ENCODE results near the gene FOSL1. TPM values are rescaled to one million over a fixed set of nuclear protein-coding genes. Genes with fewer than 3 reads are reported as not detected.
"Not testable (repeated sequence)": the region's sequence is repeated elsewhere in the genome, so short reads cannot be mapped to it uniquely, and the experiment has no call there.

The FOSL1 gene
- total RNA-seq, 1 experiment from 2014 or later: 33.7 TPM

GRCh38 chr11:65892661-65893317, 7.4 kb downstream of the FOSL1 start:
- Mint-ChIP-seq H3K36me3 (ENCODE audit: insufficient read depth in 1 of 3, low read depth in 3 of 3) (peaks cover 0 to 36% (median 0%) of the 10 kb centered on the region in 3 experiments; a peak in 3 of 7 replicates), H3K27me3 (ENCODE audit: low read depth) (peaks cover 28% of the 10 kb centered on the region)

DNA sequence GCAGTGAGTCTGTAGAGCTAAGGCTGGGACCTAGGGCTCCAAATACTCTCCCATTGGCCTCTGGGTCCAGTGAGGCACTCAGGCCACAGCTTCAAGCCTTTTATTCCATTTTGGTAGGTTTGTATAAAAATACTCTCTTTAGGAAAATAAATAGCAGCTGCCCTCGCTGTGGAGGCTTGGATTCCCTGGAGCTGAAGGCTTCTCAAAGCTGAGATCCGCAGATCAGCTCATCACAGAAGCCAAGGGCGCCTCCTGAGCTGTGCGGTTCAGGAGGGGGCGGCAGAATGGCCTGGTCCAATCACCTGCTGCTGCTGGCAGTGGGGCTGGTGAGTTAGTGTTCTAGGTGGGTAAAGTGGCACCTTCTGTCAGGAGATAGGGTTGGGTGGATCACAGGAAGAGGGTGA, 8.0 kb downstream of the FOSL1 start:
- Mint-ChIP-seq H3K4me3 (peak overlapping the region; percentile 75 to 88), H3K27me3 (ENCODE audit: low read depth) (peaks cover 21% of the 10 kb centered on the region), H3K4me1 (peaks cover 39 to 48% of the 10 kb centered on the region in 2 experiments), H3K27ac (peak overlapping the region in 2 of 3 experiments; percentile 44 to 68; a peak in 3 of 7 replicates), H3K36me3 (ENCODE audit: insufficient read depth in 1 of 3, low read depth in 3 of 3) (peaks cover 0 to 36% (median 4%) of the 10 kb centered on the region in 3 experiments; a peak in 5 of 7 replicates)
- not testable (repeated sequence) for H4K91ac ChIP-seq (ENCODE audit: insufficient read length, low read depth, low read length); H2BK12ac ChIP-seq (ENCODE audit: insufficient read length, low read depth, low read length); H3K27me3 ChIP-seq (ENCODE audit: insufficient read depth, low read length); H2BK15ac ChIP-seq (ENCODE audit: low read depth, low read length); H3K79me1 ChIP-seq (ENCODE audit: insufficient read depth, low read depth, low read length, poor library complexity, severe bottlenecking); H2BK5ac ChIP-seq (ENCODE audit: insufficient read length, low read length); DNase-seq; H3K27ac ChIP-seq (ENCODE audit: insufficient read length, low read depth, low read length); H3K79me2 ChIP-seq (ENCODE audit: insufficient read depth, low read length); H2AK5ac ChIP-seq (ENCODE audit: insufficient read length, low read length); H3K14ac ChIP-seq (ENCODE audit: insufficient read depth, low read length); H4K20me1 ChIP-seq (ENCODE audit: control insufficient read depth, insufficient read depth, insufficient read length); H3K4me1 ChIP-seq (ENCODE audit: insufficient read depth, low read length); H2BK120ac ChIP-seq (ENCODE audit: low read depth, low read length, poor library complexity, severe bottlenecking); H3K9me3 Mint-ChIP-seq; H3K4ac ChIP-seq (ENCODE audit: low read depth, low read length); H3K9ac ChIP-seq (ENCODE audit: extremely low read depth, insufficient read length, low read length); H3K9me3 ChIP-seq (ENCODE audit: control insufficient read depth, low read depth, low read length); H2BK20ac ChIP-seq (ENCODE audit: low read depth, low read length, poor library complexity, severe bottlenecking); H3T11ph ChIP-seq (ENCODE audit: low read length); H3K56ac ChIP-seq (ENCODE audit: insufficient read length, low read depth, low read length); H3K23ac ChIP-seq (ENCODE audit: insufficient read length, low read depth, low read length); H4K5ac ChIP-seq (ENCODE audit: insufficient read length, low read depth, low read length); H2AFZ ChIP-seq (ENCODE audit: low read length); H4K8ac ChIP-seq (replicated peaks; ENCODE audit: insufficient read length, low read depth, low read length); H3K18ac ChIP-seq (ENCODE audit: insufficient read length, low read depth, low read length)
- Histone ChIP-seq H3K23me2 (ENCODE audit: insufficient read length, low read depth, low read length, poor library complexity, severe bottlenecking) (peaks cover 23% of the 10 kb centered on the region), H3K4me2 (ENCODE audit: insufficient read depth, insufficient read length, low read length) (peak overlapping the region; percentile 70)
- WGBS (ENCODE audit: extremely low coverage, insufficient read length, low lambda C conversion rate): no CpG with 5 or more reads among the region's 5 CpGs

More at GRCh38 chr11:65892661-65893317, 7.4 kb downstream of the FOSL1 start:
- H3K27ac ChIP-seq (ENCODE audit: insufficient read length, low read depth, low read length): no peak overlapping the region
- H3K9me3 ChIP-seq (ENCODE audit: control insufficient read depth, low read depth, low read length): no peaks in the 10 kb centered on the region
- no peak overlapping the region for H3K56ac ChIP-seq (ENCODE audit: insufficient read length, low read depth, low read length)
- peaks cover 2 to 4% of the 10 kb centered on the region in 2 experiments; a peak in 2 of 5 replicates for H3K9me3 Mint-ChIP-seq
- H4K20me1 ChIP-seq (ENCODE audit: control insufficient read depth, insufficient read depth, insufficient read length): no peaks in the 10 kb centered on the region
- DNase-seq: no peak
- WGBS (ENCODE audit: extremely low coverage, insufficient read length, low lambda C conversion rate): no CpG with 5 or more reads among the region's 10 CpGs
- H3K4ac ChIP-seq (ENCODE audit: low read depth, low read length): no peak overlapping the region
- peaks cover 34 to 42% of the 10 kb centered on the region in 2 experiments for H3K4me1 Mint-ChIP-seq
- no peak overlapping the region for H2AFZ ChIP-seq (ENCODE audit: low read length)
- H3K4me3 Mint-ChIP-seq: peak overlapping the region; percentile 75 to 88
- TF ChIP-seq, protein P1, sequence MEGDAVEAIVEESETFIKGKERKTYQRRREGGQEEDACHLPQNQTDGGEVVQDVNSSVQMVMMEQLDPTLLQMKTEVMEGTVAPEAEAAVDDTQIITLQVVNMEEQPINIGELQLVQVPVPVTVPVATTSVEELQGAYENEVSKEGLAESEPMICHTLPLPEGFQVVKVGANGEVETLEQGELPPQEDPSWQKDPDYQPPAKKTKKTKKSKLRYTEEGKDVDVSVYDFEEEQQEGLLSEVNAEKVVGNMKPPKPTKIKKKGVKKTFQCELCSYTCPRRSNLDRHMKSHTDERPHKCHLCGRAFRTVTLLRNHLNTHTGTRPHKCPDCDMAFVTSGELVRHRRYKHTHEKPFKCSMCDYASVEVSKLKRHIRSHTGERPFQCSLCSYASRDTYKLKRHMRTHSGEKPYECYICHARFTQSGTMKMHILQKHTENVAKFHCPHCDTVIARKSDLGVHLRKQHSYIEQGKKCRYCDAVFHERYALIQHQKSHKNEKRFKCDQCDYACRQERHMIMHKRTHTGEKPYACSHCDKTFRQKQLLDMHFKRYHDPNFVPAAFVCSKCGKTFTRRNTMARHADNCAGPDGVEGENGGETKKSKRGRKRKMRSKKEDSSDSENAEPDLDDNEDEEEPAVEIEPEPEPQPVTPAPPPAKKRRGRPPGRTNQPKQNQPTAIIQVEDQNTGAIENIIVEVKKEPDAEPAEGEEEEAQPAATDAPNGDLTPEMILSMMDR (conservative IDR thresholded peaks at IDR 0.05): no peak
- no peak overlapping the region for H2AK5ac ChIP-seq (ENCODE audit: insufficient read length, low read length)
- H3K4me1 ChIP-seq (ENCODE audit: insufficient read depth, low read length): peaks cover 7% of the 10 kb centered on the region; the same call in 1 of the 2 replicates
- H3K27ac Mint-ChIP-seq: peak overlapping the region in 1 of 3 experiments; percentile 68; a peak in 2 of 7 replicates
- H3K27me3 ChIP-seq (ENCODE audit: insufficient read depth, low read length): peaks cover 6% of the 10 kb centered on the region; the same call in 1 of the 2 replicates
- H3K23ac ChIP-seq (ENCODE audit: insufficient read length, low read depth, low read length): no peak overlapping the region
- no peak overlapping the region for H3T11ph ChIP-seq (ENCODE audit: low read length)
- no peak overlapping the region for H2BK12ac ChIP-seq (ENCODE audit: insufficient read length, low read depth, low read length)
- H2BK5ac ChIP-seq (ENCODE audit: insufficient read length, low read length): no peak overlapping the region
- H3K18ac ChIP-seq (ENCODE audit: insufficient read length, low read depth, low read length): no peak overlapping the region
- H2BK15ac ChIP-seq (ENCODE audit: low read depth, low read length): no peak overlapping the region
- no peaks in the 10 kb centered on the region; the same call in 1 of the 2 replicates for H3K79me2 ChIP-seq (ENCODE audit: insufficient read depth, low read length)
- no peak overlapping the region for H4K91ac ChIP-seq (ENCODE audit: insufficient read length, low read depth, low read length)
- H3K4me2 ChIP-seq (ENCODE audit: insufficient read depth, insufficient read length, low read length): peak overlapping the region; percentile 70
- H3K9ac ChIP-seq (ENCODE audit: extremely low read depth, insufficient read length, low read length): no peak overlapping the region
- H3K79me1 ChIP-seq (ENCODE audit: insufficient read depth, low read depth, low read length, poor library complexity, severe bottlenecking): no peaks in the 10 kb centered on the region
- H3K23me2 ChIP-seq (ENCODE audit: insufficient read length, low read depth, low read length, poor library complexity, severe bottlenecking): peaks cover 23% of the 10 kb centered on the region
- H4K8ac ChIP-seq (replicated peaks; ENCODE audit: insufficient read length, low read depth, low read length): no peak overlapping the region
- no peak overlapping the region for H4K5ac ChIP-seq (ENCODE audit: insufficient read length, low read depth, low read length)
- no peak overlapping the region for H2BK20ac ChIP-seq (ENCODE audit: low read depth, low read length, poor library complexity, severe bottlenecking)
- no peak overlapping the region for H3K14ac ChIP-seq (ENCODE audit: insufficient read depth, low read length)
- H2BK120ac ChIP-seq (ENCODE audit: low read depth, low read length, poor library complexity, severe bottlenecking): no peak overlapping the region

All from H9 (cell line).